GM21423 (cell line): Measurements from ENCODE around the gene MYBPHL.
A peak's percentile ranks its signal among the peaks of the same experiment; 100 is the strongest.

Experiments used
- ATAC-seq: cut with Tn5 transposase; IDR thresholded peaks from one replicate; pipeline ENCODE4 v1.9.1; 2021; ENCODE audit warnings: mild to moderate bottlenecking, moderate library complexity; ENCODE audit not compliant: unreplicated experiment

MYBPHL gene

DNA sequence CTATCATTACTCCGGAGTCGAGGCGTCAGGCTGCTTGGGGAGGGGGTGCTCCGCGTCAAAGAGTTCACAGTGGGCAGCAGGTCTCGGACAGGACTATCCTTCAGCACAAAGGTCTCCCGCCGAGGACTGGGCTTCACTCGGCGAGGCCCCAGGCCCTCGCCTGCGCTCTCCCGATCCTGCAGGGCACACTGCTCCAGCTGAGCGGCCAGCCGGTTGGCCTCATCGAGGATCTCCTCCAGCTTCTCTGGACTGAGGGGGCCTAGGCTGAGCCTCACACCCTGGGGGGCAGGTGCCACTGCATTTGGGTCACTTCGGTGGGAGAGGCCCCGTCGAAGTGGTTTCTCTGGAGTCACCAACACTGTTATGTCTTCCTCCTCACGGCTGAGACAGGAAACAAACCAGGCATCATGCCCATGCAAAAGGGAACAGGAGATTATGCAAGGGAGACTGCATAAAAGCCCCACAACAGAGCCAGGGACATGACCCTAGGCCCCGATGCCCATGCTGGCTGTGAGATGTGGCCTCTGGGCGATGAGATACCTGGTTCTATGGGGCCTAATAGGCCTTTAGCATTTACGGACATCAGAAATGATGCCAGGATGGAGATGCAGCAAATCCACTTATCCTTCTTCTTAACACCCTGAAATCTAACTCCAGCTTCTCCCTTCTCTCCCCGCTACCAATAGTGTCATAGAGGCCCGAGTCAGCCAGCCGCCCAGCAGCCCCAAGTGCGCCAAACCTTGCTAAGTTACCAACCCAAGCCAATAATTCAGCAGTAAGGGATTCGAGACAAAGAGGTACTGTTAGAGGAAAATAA, 24.9 kb downstream of the MYBPHL start:
- ATAC-seq, result no peak

DNA sequence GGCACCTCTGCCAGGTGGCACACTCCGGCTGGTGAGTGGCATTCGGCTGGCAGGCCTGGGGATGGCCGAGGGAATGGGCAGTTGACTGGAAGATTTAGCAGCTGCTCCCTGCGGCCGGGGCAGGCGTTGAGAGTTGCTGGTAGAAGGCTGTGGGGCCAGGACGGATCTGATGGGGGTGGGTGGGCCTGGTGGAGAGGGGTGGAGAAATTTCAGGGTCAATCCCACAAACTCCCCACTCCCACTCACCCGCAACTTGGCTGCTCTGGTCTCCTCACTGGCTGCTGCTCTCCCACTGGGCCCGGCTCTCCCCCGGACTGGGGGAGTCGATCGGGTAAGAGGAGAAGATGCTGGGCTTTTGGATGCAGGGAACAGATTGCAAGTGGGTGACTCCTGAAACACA, 25.9 kb downstream of the MYBPHL start:
- no peak for ATAC-seq

DNA sequence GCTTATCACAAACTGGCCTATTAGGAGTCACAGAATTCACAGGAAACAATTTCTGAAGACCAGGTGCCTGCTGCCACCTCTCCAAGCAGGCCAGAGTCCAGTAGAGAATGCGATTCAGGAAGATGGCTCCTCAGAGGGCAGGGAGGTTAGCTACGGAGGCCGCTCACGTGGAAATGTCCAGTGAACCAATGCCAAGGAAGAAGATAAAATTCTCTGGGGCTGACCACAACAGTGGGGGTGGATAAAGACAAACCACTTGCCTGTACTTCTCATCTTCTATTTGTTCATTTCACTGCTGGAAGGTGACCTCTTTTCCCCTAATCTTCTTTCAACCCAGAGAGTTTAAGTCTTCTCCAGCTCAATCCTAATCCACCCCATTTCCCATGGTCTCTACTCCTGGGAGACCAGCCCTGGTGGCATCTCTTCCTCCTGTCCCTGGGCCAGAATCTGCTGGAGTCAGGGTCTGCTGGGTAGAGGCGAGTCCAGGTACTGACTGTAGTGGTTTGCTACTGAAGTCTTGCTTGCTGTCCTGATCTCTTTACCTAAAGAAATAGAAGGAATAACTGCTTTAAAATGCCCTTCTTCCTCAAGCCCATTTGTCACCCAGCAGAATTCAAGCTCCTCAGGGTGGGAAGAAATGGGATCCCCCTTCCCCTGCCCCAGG, 27.1 kb downstream of the MYBPHL start:
- no peak for ATAC-seq

DNA sequence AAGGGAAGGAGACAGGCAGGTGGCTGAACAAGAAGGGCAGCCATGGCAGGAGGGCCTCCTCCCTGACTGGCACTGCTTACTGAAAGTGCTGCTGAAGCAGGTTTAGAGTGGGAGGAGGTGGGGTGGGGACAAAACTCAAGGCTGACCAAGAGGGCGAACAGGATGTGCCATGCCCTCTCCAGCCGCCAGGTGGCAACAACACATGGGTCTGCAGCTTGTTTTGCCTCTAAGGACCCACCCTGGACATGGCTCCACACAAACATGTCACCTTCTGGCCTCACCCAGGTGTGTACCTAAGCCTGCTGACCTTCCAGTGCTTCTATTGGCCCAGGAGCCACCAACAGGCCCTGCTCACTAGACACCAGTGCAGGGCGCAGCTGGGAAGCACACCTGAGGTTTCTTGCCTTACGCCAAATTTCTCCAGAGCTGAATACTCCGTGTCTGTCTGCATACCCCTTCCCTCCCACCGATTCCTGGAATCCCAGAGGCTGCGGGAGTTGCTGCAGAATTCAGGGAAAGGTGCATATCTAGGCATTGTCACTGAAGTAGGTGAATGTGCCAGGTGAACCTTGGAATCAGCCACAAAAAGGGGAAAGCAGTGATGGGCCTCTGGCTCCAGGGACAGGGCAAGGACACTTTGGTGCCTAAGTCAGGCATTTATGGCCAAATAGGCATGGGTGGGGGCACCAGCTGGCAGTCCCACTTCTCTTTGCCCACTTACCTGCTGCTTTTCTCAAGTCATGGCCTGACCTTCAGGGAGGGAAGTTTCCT, 29.2 kb downstream of the MYBPHL start:
- peak; percentile 84 for ATAC-seq

DNA sequence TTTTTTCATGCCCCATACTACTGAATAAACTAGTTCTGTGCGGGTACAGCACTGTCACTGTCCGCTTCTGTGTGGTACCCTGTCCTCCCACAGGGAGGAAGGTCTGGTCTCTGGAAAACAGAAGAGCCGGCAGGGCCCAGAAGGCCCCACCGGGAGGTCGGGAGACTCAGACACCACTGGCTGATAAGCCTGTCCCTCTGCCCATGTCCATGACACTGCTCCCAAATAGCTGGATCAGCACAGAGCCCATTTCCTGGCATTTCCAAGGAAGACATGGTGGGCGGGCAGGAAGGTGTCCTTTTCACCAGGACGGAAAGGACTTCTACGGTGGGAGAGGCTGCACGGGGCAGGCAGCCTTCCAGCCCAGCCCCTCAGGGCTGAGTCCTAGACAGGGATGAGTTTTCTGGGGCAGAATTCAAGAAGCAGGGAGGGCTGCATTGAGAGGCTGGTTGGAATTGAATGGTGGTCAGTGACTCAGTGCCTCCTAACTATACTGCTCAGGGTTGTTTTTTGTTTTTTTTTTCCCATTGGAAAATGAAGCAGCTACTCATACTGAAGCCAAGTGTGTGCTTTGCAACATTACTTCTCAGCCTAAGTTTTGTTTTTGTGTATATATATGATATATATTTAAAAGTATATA, 31.0 kb downstream of the MYBPHL start:
- no peak for ATAC-seq

DNA sequence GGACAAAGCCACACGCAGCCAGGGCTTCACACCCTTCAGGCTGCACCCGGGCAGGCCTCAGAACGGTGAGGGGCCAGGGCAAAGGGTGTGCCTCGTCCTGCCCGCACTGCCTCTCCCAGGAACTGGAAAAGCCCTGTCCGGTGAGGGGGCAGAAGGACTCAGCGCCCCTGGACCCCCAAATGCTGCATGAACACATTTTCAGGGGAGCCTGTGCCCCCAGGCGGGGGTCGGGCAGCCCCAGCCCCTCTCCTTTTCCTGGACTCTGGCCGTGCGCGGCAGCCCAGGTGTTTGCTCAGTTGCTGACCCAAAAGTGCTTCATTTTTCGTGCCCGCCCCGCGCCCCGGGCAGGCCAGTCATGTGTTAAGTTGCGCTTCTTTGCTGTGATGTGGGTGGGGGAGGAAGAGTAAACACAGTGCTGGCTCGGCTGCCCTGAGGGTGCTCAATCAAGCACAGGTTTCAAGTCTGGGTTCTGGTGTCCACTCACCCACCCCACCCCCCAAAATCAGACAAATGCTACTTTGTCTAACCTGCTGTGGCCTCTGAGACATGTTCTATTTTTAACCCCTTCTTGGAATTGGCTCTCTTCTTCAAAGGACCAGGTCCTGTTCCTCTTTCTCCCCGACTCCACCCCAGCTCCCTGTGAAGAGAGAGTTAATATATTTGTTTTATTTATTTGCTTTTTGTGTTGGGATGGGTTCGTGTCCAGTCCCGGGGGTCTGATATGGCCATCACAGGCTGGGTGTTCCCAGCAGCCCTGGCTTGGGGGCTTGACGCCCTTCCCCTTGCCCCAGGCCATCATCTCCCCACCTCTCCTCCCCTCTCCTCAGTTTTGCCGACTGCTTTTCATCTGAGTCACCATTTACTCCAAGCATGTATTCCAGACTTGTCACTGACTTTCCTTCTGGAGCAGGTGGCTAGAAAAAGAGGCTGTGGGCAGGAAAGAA, 32.0 kb downstream of the MYBPHL start:
- ATAC-seq, result no peak

DNA sequence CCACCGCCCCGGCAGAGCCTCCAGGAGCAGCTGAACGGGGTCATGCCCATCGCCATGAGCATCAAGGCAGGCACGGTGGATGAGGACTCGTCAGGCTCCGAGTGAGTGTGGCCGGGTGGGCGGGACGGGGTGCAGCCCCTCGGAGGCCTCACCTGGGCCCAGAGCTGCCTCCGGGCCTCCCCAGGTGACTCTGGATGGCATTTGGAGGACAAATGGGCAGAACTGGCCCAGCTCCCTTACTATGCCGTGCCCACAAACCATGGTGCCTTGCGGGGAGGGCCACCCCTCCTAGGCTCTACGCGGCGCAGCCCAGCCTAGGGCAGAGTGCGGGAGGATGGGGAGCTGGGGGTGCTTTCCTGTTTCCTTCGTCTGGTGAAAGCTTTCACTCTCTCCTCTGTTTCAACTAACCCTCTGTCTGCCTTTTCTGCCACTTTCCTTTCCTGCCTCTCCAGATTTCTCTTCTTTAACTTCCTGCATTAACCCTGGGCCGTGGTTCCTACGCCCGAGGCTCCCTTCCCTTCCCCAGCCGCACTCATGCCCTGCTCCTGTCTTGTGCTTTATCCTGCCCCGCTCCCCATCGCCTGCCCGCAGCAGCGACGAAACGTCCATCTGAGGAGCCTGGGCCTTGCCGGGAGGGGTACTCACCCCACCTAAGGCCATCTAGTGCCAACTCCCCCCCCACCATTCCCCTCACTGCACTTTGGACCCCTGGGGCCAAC, 33.1 kb downstream of the MYBPHL start:
- ATAC-seq, result no peak

DNA sequence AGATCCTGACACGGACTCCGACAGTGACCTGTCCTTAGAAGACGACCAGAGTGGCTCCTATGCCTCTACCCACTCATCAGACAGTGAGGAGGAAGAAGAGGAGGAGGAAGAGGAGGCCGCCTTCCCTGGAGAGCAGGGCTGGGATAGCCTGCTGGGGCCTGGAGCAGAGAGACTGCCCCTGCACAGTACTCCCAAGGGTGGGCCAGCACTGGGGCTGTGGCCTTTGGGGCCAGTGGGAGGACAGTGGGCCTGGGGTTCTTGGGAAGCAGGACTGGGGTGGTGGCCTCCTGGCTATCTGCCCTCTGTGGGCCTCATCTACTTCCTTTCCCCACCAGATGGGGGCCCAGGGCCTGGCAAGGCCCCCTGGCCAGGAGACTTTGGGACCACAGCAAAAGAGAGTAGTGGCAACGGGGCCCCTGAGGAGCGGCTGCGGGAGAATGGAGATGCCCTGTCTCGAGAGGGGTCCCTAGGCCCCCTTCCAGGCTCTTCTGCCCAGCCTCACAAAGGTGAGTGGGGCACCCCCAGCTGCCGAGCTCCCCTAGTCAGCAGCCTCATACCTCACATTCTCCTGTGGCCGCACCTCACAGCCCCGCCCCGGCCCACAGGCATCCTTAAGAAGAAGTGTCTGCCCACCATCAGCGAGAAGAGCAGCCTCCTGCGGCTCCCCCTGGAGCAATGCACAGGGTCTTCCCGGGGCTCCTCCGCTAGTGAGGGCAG, 33.8 kb downstream of the MYBPHL start:
- no peak for ATAC-seq

DNA sequence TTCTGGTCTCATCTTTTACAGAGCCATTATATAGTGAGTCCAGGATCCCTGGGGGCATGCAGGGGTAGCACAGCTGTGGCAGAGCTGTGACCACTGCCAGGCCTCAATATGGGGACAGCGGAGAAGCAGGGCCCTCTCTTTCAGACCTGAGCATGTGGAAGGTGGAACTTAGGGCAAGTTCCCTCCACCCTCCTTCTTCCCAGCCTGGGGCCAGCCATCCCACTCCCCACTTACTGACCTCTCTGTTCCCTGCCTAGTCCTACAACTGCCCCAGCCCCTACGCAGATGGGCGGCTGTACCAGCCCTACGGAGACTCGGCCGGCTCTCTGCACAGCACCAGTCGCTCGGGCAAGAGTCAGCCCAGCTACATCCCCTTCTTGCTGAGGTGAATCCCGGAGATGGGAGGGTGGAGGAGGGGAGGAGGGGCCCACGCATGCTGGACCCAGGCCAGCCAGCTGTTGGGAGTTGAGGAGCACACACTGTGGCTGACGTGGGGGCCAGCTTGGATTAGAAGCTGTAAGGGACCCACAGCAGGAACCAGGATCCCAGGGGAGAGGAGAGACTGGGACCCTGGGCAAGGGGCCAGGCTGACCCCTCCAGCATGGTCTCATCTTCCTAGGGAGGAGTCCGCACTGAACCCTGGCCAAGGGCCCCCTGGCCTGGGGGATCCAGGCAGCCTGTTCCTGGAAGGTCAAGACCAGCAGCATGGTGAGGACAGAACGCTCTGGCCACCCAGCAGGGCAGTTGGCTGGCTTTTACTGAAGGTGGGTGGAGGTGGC, 34.6 kb downstream of the MYBPHL start:
- ATAC-seq, result no peak

DNA sequence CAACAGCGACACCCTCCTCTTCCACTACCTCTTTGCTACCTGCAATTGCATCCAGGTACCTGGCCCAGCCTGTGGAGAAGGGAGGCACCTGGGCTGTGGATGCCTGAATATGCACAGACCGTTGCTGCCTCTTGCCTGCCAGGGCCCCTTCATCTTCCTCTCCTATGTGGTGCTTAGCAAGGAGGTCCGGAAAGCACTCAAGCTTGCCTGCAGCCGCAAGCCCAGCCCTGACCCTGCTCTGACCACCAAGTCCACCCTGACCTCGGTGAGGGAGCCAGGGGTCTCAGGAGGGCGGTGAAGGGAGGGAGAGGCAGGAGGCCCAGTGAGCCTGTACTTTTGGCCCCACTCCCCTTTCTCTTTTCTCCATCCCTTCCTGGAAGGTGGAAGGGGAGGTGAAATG, 35.4 kb downstream of the MYBPHL start:
- ATAC-seq, result no peak

DNA sequence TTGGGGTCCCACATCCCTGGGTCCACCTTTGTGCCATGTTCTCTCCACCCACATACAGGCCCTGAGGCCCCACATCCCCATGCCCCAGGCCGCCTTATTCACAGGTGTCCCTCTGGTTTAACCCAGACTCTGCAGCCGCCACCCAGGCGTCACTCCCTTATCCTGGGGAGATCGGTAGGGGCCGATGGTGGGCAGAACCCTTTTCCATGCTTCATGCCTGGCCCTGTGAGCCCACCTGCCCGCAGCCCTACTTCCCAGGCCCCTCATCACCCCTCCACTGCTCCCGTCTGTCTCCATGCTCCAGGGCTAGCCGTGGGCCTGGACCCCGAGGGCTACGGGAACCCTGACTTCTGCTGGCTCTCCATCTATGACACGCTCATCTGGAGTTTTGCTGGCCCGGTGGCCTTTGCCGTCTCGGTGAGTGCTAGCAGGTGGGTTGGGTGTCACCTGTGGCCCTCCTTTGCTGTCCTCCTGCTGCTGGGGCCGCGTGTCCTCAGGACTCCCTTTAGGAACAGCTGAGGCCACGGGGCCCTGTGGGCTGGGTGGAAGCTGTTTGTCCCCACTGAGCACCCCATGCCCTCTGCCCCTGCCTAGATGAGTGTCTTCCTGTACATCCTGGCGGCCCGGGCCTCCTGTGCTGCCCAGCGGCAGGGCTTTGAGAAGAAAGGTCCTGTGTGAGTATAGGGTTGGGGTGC, 36.0 kb downstream of the MYBPHL start:
- ATAC-seq, result no peak

DNA sequence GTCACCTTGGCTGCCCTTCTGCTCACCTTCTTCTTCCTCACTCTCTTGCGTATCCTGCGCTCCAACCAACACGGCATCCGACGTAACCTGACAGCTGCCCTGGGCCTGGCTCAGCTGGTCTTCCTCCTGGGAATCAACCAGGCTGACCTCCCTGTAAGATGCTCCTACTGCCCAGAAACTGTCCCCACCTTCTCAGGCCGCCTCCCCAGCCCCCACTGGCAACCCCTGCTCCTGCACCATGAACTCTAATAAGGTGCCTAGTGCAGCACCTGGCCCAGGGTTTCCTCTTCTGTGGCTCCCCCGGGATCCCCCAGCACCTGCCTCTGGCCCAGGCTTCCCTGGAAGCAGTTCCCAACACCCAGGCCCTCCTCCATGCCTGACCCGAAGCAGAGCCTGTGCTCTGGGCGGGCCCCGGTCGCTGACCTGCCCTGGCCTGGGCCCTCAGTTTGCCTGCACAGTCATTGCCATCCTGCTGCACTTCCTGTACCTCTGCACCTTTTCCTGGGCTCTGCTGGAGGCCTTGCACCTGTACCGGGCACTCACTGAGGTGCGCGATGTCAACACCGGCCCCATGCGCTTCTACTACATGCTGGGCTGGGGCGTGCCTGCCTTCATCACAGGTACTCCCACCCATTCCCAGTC, 36.7 kb downstream of the MYBPHL start:
- no peak for ATAC-seq

DNA sequence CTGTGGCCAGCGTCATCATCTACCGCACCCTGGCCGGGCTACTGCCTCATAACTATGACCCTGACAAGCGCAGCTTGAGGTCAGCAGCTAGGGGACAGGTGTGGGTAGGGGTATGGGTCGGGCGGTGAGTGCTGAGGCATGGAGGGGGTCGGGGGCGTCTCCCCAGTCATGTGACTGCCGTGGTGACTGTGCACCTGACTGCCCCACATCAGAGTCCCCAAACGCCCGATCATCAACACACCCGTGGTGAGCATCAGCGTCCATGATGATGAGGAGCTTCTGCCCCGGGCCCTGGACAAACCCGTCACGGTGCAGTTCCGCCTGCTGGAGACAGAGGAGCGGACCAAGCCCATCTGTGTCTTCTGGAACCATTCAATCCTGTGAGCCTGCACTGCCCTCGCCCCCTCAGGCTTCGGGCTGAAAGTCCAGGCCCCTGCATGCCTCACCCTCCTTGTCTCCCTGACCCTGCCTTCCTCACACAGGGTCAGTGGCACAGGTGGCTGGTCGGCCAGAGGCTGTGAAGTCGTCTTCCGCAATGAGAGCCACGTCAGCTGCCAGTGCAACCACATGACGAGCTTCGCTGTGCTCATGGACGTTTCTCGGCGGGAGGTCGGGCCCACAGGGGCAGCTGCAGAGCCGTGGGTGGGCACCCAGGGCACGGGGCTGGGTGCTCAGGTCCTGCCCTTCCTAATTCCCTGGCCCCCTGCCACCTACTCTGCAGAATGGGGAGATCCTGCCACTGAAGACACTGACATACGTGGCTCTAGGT, 37.4 kb downstream of the MYBPHL start:
- no peak for ATAC-seq

DNA sequence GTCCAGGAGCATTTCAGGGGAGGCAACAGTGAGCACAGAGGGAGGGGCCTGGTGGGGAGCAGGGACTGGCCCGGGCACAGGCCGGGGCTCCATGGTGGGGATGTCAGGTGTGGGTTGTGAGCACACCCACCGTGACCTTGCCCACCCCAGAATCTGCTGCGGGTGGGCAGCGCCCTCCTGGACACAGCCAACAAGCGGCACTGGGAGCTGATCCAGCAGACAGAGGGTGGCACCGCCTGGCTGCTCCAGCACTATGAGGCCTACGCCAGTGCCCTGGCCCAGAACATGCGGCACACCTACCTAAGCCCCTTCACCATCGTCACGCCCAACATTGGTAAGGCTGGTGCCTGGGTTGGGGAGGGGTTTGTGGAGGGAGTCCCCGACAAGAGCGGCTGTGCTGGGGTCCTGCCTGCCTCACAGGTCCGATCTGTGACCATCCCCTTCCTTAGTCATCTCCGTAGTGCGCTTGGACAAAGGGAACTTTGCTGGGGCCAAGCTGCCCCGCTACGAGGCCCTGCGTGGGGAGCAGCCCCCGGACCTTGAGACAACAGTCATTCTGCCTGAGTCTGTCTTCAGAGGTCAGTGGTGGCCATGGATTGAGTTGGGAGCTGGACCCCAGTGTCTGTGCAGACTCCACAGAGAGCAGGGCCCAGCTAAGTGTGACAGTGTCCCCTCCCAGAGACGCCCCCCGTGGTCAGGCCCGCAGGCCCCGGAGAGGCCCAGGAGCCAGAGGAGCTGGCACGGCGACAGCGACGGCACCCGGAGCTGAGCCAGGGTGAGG, 38.2 kb downstream of the MYBPHL start:
- ATAC-seq, result no peak

DNA sequence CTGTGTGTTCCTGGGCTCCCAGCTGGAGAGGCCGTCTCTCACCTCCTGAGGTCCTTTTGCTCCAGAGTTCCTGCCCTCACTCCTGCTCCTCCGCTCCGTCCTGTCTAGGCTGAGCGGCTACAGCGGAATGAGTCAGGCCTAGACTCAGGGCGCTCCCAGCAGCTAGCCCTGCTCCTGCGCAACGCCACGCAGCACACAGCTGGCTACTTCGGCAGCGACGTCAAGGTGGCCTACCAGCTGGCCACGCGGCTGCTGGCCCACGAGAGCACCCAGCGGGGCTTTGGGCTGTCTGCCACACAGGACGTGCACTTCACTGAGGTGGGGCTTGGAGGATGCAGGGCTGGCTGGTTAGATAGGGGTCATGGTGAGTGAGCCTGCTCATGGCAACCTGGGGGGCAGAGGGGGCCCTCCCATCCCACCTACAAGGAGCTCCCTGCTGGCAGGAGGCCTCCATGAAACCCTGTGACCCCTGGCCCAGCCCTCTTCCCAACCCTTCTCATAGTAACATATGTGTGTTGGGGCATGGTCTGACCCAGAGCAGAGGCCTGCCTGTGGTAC, 39.0 kb downstream of the MYBPHL start:
- no peak for ATAC-seq
